Mucosa of descending colon (tissue), 3 donors: ENCODE results near the gene ZNF93. TPM values are rescaled to one million over a fixed set of nuclear protein-coding genes. Genes with fewer than 3 reads are reported as not detected.
"Not testable (repeated sequence)": the region's sequence is repeated elsewhere in the genome, so short reads cannot be mapped to it uniquely, and the experiment has no call there.

Experiments used
- ATAC-seq: fragments of 200-7000 bp; cut with Tn5 transposase; one replicate; pipeline ENCODE4 v1.9.1; 2020; ENCODE audit warnings: mild to moderate bottlenecking, moderate library complexity
- DNase-seq, 3 donors: peaks; one replicate each; pipeline ENCODE4 v3.0.0-alpha.2; 2020
- H3K36me3 ChIP-seq: fragments of 200-600 bp; one replicate; pipeline ENCODE4 v1.8.0; 2021; ENCODE audit warnings: low read depth, mild to moderate bottlenecking
- H3K4me1 ChIP-seq: fragments of 200-600 bp; one replicate; pipeline ENCODE4 v1.8.0; 2021; ENCODE audit warnings: low read depth, mild to moderate bottlenecking
- H3K4me3 ChIP-seq: fragments of 200-600 bp; one replicate; pipeline ENCODE4 v1.8.0; 2021; ENCODE audit warnings: mild to moderate bottlenecking
- H3K9me3 ChIP-seq: fragments of 200-600 bp; one replicate; pipeline ENCODE4 v1.8.0; 2021; ENCODE audit warnings: mild to moderate bottlenecking
- CTCF ChIP-seq: fragments of 200-600 bp; IDR thresholded peaks from one replicate; pipeline ENCODE4 v1.8.0; 2022; ENCODE audit warnings: antibody characterized with exemption, mild to moderate bottlenecking
- intact Hi-C, 2 donors: fragments of 100-400 bp; cut with DNase I in 1 of 2; cut with micrococcal nuclease in 1 of 2; formaldehyde crosslinking; loops; one replicate each; pipeline versions ENCODE4 v1.11.0 to v1.11.1; 2022; cut with DNase I, micrococcal nuclease
- total RNA-seq, 3 donors: library from RNA; stranded (reverse); fragmentation: NEBNext Ultra II Directional in 2 of 3; extraction: Animal tissue kit (Norgen Biotek cat#: 25700) in 2 of 3; gene quantifications; one replicate each; pipeline versions ENCODE4 v1.2.1 to v1.2.4, GENCODE V29; 2021 to 2023
- donor health status: DM: no; HTN: no; CAD: no; lungs with moderate emphysema.
- donor health status: DM: no; HTN: no; CAD: no.
- donor health status: DM: no; HTN: yes; CAD: no.

The ZNF93 gene
- total RNA-seq, 3 donors from 2014 or later = 3.2 to 6.1 (median 3.8) TPM

- DNase-seq (no peak), ATAC-seq (no peak)
- Histone ChIP-seq H3K9me3 (peaks cover 29% of the 10 kb centered on the region), H3K36me3 (no peaks in the 10 kb centered on the region), H3K4me3 (peak overlapping the region; percentile 37), H3K4me1 (peaks cover 5% of the 10 kb centered on the region)
- TF ChIP-seq CTCF = no peak
- intact Hi-C loops = no loop called here
Measured at GRCh38 chr19:19900139-19900728, 512 bp upstream of the ZNF93 start.

- H3K36me3 ChIP-seq, H3K4me1 ChIP-seq, intact Hi-C loops, ATAC-seq, H3K9me3 ChIP-seq, H3K4me3 ChIP-seq, DNase-seq: not testable (repeated sequence)
Measured at GRCh38 chr19:19907551-19907950, 6.8 kb downstream of the ZNF93 start.

GRCh38 chr19:19909654-19910053 lies 8.9 kb downstream of the ZNF93 start:
- H3K9me3 ChIP-seq = peaks cover 9% of the 10 kb centered on the region
- H3K4me1 ChIP-seq = no peaks in the 10 kb centered on the region
- DNase-seq (no peak), ATAC-seq (no peak)
- intact Hi-C loops = no loop called here
- H3K4me3 ChIP-seq = no peak overlapping the region
- no peak for TF ChIP-seq CTCF
- H3K36me3 ChIP-seq = no peaks in the 10 kb centered on the region

GRCh38 chr19:19911150-19911549 lies 10.4 kb downstream of the ZNF93 start:
- DNase-seq = no peak
- Histone ChIP-seq H3K9me3 (peaks cover 15% of the 10 kb centered on the region), H3K36me3 (no peaks in the 10 kb centered on the region), H3K4me1 (no peaks in the 10 kb centered on the region), H3K4me3 (no peak overlapping the region)
- no peak for TF ChIP-seq CTCF
- no peak for ATAC-seq
- intact Hi-C loops = no loop called here

GRCh38 chr19:19914596-19914995 lies 13.8 kb downstream of the ZNF93 start:
- intact Hi-C loops = no loop called here
- DNase-seq = no peak
- TF ChIP-seq CTCF = no peak
- H3K4me3 ChIP-seq = no peak overlapping the region
- no peaks in the 10 kb centered on the region for H3K4me1 ChIP-seq
- no peak for ATAC-seq
- peaks cover 14% of the 10 kb centered on the region for H3K9me3 ChIP-seq
- H3K36me3 ChIP-seq = no peaks in the 10 kb centered on the region

GRCh38 chr19:19930417-19930816 lies 29.7 kb downstream of the ZNF93 start:
- ATAC-seq, H3K36me3 ChIP-seq, H3K4me3 ChIP-seq, H3K4me1 ChIP-seq, intact Hi-C loops: not testable (repeated sequence)
- H3K9me3 ChIP-seq = peaks cover 84% of the 10 kb centered on the region
- DNase-seq = peak in 2 of 3 donors; percentile 31 to 41

GRCh38 chr19:19933432-19934314 lies 32.9 kb downstream of the ZNF93 start:
- ATAC-seq = not testable (repeated sequence)

More at GRCh38 chr19:19933432-19934314, 32.9 kb downstream of the ZNF93 start:
- peaks cover 90% of the 10 kb centered on the region for H3K9me3 ChIP-seq
- intact Hi-C loops, DNase-seq, H3K4me1 ChIP-seq, H3K36me3 ChIP-seq, H3K4me3 ChIP-seq: not testable (repeated sequence)
